Lower leg skin (tissue), 3 donors: Measurements from ENCODE around the gene CACNB2.

Source experiments
- CTCF ChIP-seq, 3 donors: fragments of 450-650 bp; IDR thresholded peaks; one replicate each; pipeline ENCODE4 v1.5.1; 2016; ENCODE audit warnings: antibody characterized with exemption in 3 of 3, mild to moderate bottlenecking in 3 of 3, moderate library complexity in 2 of 3
- POLR2A ChIP-seq, 2 donors: fragments of 450-650 bp; IDR thresholded peaks; one replicate each; pipeline ENCODE4 v1.6.1; 2016 to 2017; ENCODE audit warnings: antibody characterized with exemption in 2 of 2, mild to moderate bottlenecking in 1 of 2, moderate library complexity in 1 of 2

- TF ChIP-seq POLR2A (IDR thresholded peaks at IDR 0.05) (no peak), CTCF (IDR thresholded peaks at IDR 0.05) (no peak)
These were observed 408.9 kb downstream of the CACNB2 start for GRCh38 chr10:18549105-18549504.
